KMS-11 (cell line): Measurements from ENCODE around the gene KRTAP12-4.
"Not testable (repeated sequence)": the region's sequence is repeated elsewhere in the genome, so short reads cannot be mapped to it uniquely, and the experiment has no call there.

Experiments used
- H2AFZ ChIP-seq: fragments of 200-600 bp; sonication (generic); 2 replicates; pipeline ENCODE4 v1.6.1; 2016; ENCODE audit warnings: antibody characterized with exemption, mixed run types, low read depth
- H3K27ac ChIP-seq: fragments of 200-600 bp; sonication (generic); 2 replicates; pipeline ENCODE4 v1.6.1; 2016; ENCODE audit warnings: mild to moderate bottlenecking, mixed run types
- H3K27me3 ChIP-seq: fragments of 200-600 bp; sonication (generic); 2 replicates; pipeline ENCODE4 v1.6.1; 2017; ENCODE audit warnings: mild to moderate bottlenecking, low read depth, mixed run types, moderate library complexity; ENCODE audit not compliant: insufficient read depth
- H3K36me3 ChIP-seq: fragments of 200-600 bp; sonication (generic); 2 replicates; pipeline ENCODE4 v1.6.1; 2017; ENCODE audit warnings: mild to moderate bottlenecking, mixed run types; ENCODE audit not compliant: insufficient read depth
- H3K4me1 ChIP-seq: fragments of 200-600 bp; sonication (generic); 2 replicates; pipeline ENCODE4 v1.6.1; 2016; ENCODE audit warnings: mild to moderate bottlenecking, low read depth, mixed run types; ENCODE audit not compliant: poor library complexity, severe bottlenecking
- H3K4me2 ChIP-seq: fragments of 200-600 bp; sonication (generic); 2 replicates; pipeline ENCODE4 v1.7.0; 2016; ENCODE audit warnings: mild to moderate bottlenecking, mixed run types
- H3K4me3 ChIP-seq: fragments of 200-600 bp; sonication (generic); IDR thresholded peaks from 2 replicates; pipeline ENCODE4 v1.6.1; 2017; ENCODE audit warnings: low read depth, low read length, mixed read lengths; ENCODE audit not compliant: insufficient read depth
- H3K79me2 ChIP-seq: fragments of 200-600 bp; sonication (generic); 2 replicates; pipeline ENCODE4 v1.6.1; 2016; ENCODE audit warnings: low read depth, mixed run types; ENCODE audit not compliant: insufficient read depth
- H3K9ac ChIP-seq: fragments of 200-600 bp; sonication (generic); 2 replicates; pipeline ENCODE4 v1.6.1; 2016; ENCODE audit warnings: mild to moderate bottlenecking, mixed run types
- H4K20me1 ChIP-seq: fragments of 200-600 bp; sonication (generic); 2 replicates; pipeline ENCODE4 v1.6.1; 2016; ENCODE audit warnings: mild to moderate bottlenecking, mixed run types; ENCODE audit not compliant: insufficient read depth
- TF ChIP-seq, protein P1 (sequence below): fragments of 200-600 bp; sonication (generic); conservative IDR thresholded peaks from 2 replicates; pipeline ENCODE4 v1.6.1; 2017; ENCODE audit warnings: low read depth, mild to moderate bottlenecking, antibody characterized with exemption, low read length, moderate library complexity, mixed read lengths

Gene KRTAP12-4

DNA sequence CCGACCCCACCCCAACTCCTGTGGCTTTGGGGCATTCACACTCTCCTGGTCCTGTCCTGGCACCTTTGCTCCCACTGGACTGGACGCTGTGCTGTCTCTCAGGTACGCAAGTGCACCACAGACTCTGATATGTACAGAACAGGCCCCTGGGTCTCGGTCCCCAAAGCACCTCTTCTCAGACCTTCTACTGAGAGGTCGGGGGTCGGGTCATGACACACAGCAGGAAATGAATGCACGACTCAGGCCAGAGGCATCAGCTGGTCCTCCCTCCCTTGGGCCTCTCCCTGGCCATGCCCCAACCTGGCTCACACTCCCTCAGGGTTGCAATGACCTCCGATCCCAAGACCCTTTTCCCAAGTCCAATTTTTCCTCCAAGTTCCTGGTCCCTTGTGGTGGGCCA lies 40.7 kb upstream of the KRTAP12-4 start:
- Histone ChIP-seq H2AFZ (no peak overlapping the region), H3K79me2 (no peaks in the 10 kb centered on the region), H3K27ac (no peak overlapping the region), H3K27me3 (peaks cover 71% of the 10 kb centered on the region), H3K4me1 (no peaks in the 10 kb centered on the region), H3K9ac (no peak overlapping the region), H3K4me2 (no peak overlapping the region), H3K36me3 (no peaks in the 10 kb centered on the region), H4K20me1 (no peaks in the 10 kb centered on the region), H3K4me3 (no peak overlapping the region)
- TF ChIP-seq, protein P1, sequence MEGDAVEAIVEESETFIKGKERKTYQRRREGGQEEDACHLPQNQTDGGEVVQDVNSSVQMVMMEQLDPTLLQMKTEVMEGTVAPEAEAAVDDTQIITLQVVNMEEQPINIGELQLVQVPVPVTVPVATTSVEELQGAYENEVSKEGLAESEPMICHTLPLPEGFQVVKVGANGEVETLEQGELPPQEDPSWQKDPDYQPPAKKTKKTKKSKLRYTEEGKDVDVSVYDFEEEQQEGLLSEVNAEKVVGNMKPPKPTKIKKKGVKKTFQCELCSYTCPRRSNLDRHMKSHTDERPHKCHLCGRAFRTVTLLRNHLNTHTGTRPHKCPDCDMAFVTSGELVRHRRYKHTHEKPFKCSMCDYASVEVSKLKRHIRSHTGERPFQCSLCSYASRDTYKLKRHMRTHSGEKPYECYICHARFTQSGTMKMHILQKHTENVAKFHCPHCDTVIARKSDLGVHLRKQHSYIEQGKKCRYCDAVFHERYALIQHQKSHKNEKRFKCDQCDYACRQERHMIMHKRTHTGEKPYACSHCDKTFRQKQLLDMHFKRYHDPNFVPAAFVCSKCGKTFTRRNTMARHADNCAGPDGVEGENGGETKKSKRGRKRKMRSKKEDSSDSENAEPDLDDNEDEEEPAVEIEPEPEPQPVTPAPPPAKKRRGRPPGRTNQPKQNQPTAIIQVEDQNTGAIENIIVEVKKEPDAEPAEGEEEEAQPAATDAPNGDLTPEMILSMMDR, result no peak

GRCh38 chr21:44694776-44695175 lies 40.3 kb upstream of the KRTAP12-4 start:
- no peak overlapping the region for H3K27ac ChIP-seq
- H3K36me3 ChIP-seq, result no peaks in the 10 kb centered on the region
- H3K4me3 ChIP-seq, result no peak overlapping the region
- no peak overlapping the region for H2AFZ ChIP-seq
- no peaks in the 10 kb centered on the region for H4K20me1 ChIP-seq
- H3K79me2 ChIP-seq, result no peaks in the 10 kb centered on the region
- no peak overlapping the region for H3K4me2 ChIP-seq
- H3K4me1 ChIP-seq, result no peaks in the 10 kb centered on the region
- no peak overlapping the region for H3K9ac ChIP-seq
- TF ChIP-seq, protein P1, result no peak
- peaks cover 67% of the 10 kb centered on the region for H3K27me3 ChIP-seq

DNA sequence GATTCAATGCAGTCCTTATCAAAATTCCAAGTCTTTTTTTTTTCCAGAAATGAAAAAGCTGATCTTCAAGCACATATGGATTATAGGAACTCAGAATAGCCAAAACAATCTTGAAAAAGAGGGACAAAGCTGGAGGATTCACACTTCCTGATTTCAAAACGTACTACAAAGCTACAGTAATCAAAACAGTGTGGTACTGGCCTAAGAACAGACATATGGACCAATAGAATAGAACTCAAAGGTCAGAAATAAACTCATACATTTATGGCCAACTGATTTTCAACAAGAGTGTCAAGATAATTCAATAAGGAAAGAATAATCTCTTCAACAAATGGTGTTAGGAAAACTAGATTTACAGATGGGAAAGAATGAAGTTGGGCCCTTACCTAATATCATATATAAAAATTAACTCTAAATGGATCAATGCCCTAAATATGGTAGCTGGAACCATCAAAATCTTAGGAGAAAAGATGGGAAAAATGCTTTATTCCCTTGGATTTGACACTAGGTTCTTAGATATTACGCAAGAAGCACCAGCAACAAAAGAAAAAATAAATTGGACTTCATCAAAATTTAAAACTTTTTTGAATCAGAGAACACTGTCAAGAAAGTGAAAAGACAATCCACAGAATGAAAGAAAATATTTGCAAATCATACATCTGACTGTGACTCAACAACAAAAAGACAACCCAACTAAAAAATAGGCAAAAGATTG lies 38.5 kb upstream of the KRTAP12-4 start:
- Histone ChIP-seq H3K79me2 (no peaks in the 10 kb centered on the region), H3K4me2 (no peak overlapping the region), H3K27me3 (peaks cover 56% of the 10 kb centered on the region), H3K4me1 (no peaks in the 10 kb centered on the region), H4K20me1 (no peaks in the 10 kb centered on the region), H3K4me3 (no peak overlapping the region), H3K27ac (no peak overlapping the region), H2AFZ (no peak overlapping the region), H3K9ac (no peak overlapping the region), H3K36me3 (no peaks in the 10 kb centered on the region)
- TF ChIP-seq, protein P1, result no peak

GRCh38 chr21:44691686-44692085 lies 37.2 kb upstream of the KRTAP12-4 start:
- H3K4me2 ChIP-seq, result no peak overlapping the region
- H3K79me2 ChIP-seq, result no peaks in the 10 kb centered on the region
- no peak overlapping the region for H2AFZ ChIP-seq
- H3K4me3 ChIP-seq, result no peak overlapping the region
- no peak overlapping the region for H3K27ac ChIP-seq
- peaks cover 47% of the 10 kb centered on the region for H3K27me3 ChIP-seq
- TF ChIP-seq, protein P1, result no peak
- H3K9ac ChIP-seq, result no peak overlapping the region
- no peaks in the 10 kb centered on the region for H3K4me1 ChIP-seq
- no peaks in the 10 kb centered on the region for H4K20me1 ChIP-seq
- H3K36me3 ChIP-seq, result no peaks in the 10 kb centered on the region

DNA sequence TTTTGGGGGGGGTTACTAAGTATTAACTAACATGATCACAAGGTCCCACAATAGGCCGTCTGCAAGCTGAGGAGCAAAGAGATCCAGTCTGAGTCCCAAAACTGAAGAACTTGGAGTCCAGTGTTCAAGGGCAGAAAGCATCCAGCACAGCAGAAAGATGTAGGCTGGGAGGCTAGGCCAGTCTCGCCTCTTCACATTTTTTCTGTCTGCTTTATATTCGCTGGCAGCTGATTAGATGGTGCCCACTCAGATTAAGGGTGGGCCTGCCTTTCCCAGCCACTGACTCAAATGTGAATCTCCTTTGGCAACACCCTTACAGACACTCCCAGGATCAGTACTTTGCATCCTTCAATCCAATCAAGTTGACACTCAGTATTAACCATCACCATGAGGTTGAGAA lies 35.3 kb upstream of the KRTAP12-4 start:
- peaks cover 31% of the 10 kb centered on the region; the same call in 1 of the 2 replicates for H3K27me3 ChIP-seq
- not testable (repeated sequence) for H3K4me2 ChIP-seq, H3K9ac ChIP-seq, H4K20me1 ChIP-seq, H3K4me1 ChIP-seq, H3K4me3 ChIP-seq, H3K36me3 ChIP-seq, H3K27ac ChIP-seq, H3K79me2 ChIP-seq, H2AFZ ChIP-seq
